Tibial artery (tissue), 4 donors: ENCODE results near the gene POLR2E.

Source experiments
- DNase-seq, 2 donors: peaks; one replicate each; pipeline ENCODE4 v3.0.0-alpha.2; 2019
- H3K27ac ChIP-seq, 2 donors: fragments of 200-600 bp; sonication (generic) in 1 of 2; 1 replicate in 1 of 2; 2 replicates in 1 of 2; pipeline ENCODE4 v1.5.1; 2018 to 2019; ENCODE audit warnings: mild to moderate bottlenecking in 1 of 2
- H3K27me3 ChIP-seq, 2 donors: fragments of 200-600 bp; sonication (generic) in 1 of 2; one replicate each; pipeline versions ENCODE4 v1.5.1 to v1.6.0; 2016 to 2019
- H3K36me3 ChIP-seq, 3 donors: fragments of 200-600 bp; sonication (generic) in 2 of 3; one replicate each; pipeline ENCODE4 v1.5.1; 2016 to 2019; ENCODE audit warnings: mild to moderate bottlenecking in 2 of 3
- H3K4me1 ChIP-seq, 4 donors: fragments of 200-600 bp; sonication (generic) in 2 of 4; 1 replicate in 3 of 4; 2 replicates in 1 of 4; pipeline ENCODE4 v1.5.1; 2016 to 2019
- H3K4me3 ChIP-seq, 2 donors: fragments of 200-600 bp; sonication (generic) in 1 of 2; 1 replicate in 1 of 2; 2 replicates in 1 of 2; pipeline ENCODE4 v1.5.1; 2018 to 2019; ENCODE audit warnings: mild to moderate bottlenecking in 2 of 2
- H3K9me3 ChIP-seq, 3 donors: fragments of 200-600 bp; sonication (generic) in 1 of 3; one replicate each; pipeline ENCODE4 v1.5.1; 2016 to 2019
- CTCF ChIP-seq, 2 experiments: fragments of 200-600 bp in 1 of 2; fragments of 450-650 bp in 1 of 2; IDR thresholded peaks; one replicate each; pipeline ENCODE4 v1.5.1; 2017 to 2019; ENCODE audit warnings: antibody characterized with exemption in 2 of 2, mild to moderate bottlenecking in 1 of 2, moderate library complexity in 1 of 2
- intact Hi-C: fragments of 100-400 bp; cut with DNase I; formaldehyde crosslinking; loops from one replicate; pipeline ENCODE4 v1.15.0; 2023; ENCODE audit warnings: low total_unique reads

POLR2E gene

GRCh38 chr19:1091544-1092175, 3.5 kb downstream of the POLR2E start:
- no peak overlapping the region for H3K4me3 ChIP-seq
- no peak overlapping the region for H3K27ac ChIP-seq
- peaks cover 48 to 71% (median 48%) of the 10 kb centered on the region in 3 donors for H3K36me3 ChIP-seq
- no peaks in the 10 kb centered on the region for H3K27me3 ChIP-seq
- no peak for TF ChIP-seq CTCF (IDR thresholded peaks at IDR 0.05)
- no peaks in the 10 kb centered on the region for H3K9me3 ChIP-seq
- no peak for DNase-seq
- intact Hi-C loops = loop anchor here (5.0 kb wide), 1 partner anchor 49 kb away; the partner anchor contains the start of gene ABCA7
- H3K4me1 ChIP-seq = peaks cover 0 to 33% (median 25%) of the 10 kb centered on the region in 4 donors

GRCh38 chr19:1090731-1091543, 4.2 kb downstream of the POLR2E start:
- intact Hi-C loops = loop anchor here (5.0 kb wide), 1 partner anchor 49 kb away; the partner anchor contains the start of gene ABCA7
- H3K4me1 ChIP-seq = peaks cover 0 to 33% (median 25%) of the 10 kb centered on the region in 4 donors

GRCh38 chr19:1089891-1090290, 5.3 kb downstream of the POLR2E start:
- intact Hi-C loops = loop anchor here (5.0 kb wide), 1 partner anchor 48 kb away; the partner anchor contains the start of gene ABCA7
- TF ChIP-seq CTCF (IDR thresholded peaks at IDR 0.05) = no peak
- H3K4me3 ChIP-seq = no peak overlapping the region
- H3K27ac ChIP-seq = no peak overlapping the region
- H3K9me3 ChIP-seq = no peaks in the 10 kb centered on the region
- H3K4me1 ChIP-seq = peaks cover 0 to 26% (median 20%) of the 10 kb centered on the region in 4 donors
- no peak for DNase-seq
- H3K27me3 ChIP-seq = no peaks in the 10 kb centered on the region
- H3K36me3 ChIP-seq = peaks cover 48 to 74% (median 48%) of the 10 kb centered on the region in 3 donors

More at GRCh38 chr19:1090731-1091543, 4.2 kb downstream of the POLR2E start:
- H3K36me3 ChIP-seq = peaks cover 48 to 74% (median 48%) of the 10 kb centered on the region in 3 donors
- no peak overlapping the region for H3K4me3 ChIP-seq
- no peaks in the 10 kb centered on the region for H3K27me3 ChIP-seq
- DNase-seq = no peak
- H3K9me3 ChIP-seq = no peaks in the 10 kb centered on the region
- TF ChIP-seq CTCF (IDR thresholded peaks at IDR 0.05) = no peak
- H3K27ac ChIP-seq = no peak overlapping the region

GRCh38 chr19:1089126-1089771, 5.9 kb downstream of the POLR2E start:
- peaks cover 0 to 21% (median 15%) of the 10 kb centered on the region in 4 donors for H3K4me1 ChIP-seq
- no peaks in the 10 kb centered on the region for H3K9me3 ChIP-seq
- peaks cover 0 to 6% of the 10 kb centered on the region in 2 donors for H3K27me3 ChIP-seq
- no peak for DNase-seq
- peaks cover 48 to 74% (median 48%) of the 10 kb centered on the region in 3 donors for H3K36me3 ChIP-seq
- no peak overlapping the region for H3K27ac ChIP-seq
- no peak overlapping the region for H3K4me3 ChIP-seq
- no peak for TF ChIP-seq CTCF (IDR thresholded peaks at IDR 0.05)
- intact Hi-C loops = no loop called here

- Histone ChIP-seq H3K9me3 (no peaks in the 10 kb centered on the region), H3K4me3 (no peak overlapping the region), H3K4me1 (peaks cover 0 to 14% (median 8%) of the 10 kb centered on the region in 4 donors), H3K36me3 (peaks cover 46 to 71% (median 48%) of the 10 kb centered on the region in 3 donors), H3K27ac (no peak overlapping the region), H3K27me3 (peaks cover 0 to 8% of the 10 kb centered on the region in 2 donors)
- no peak for TF ChIP-seq CTCF (IDR thresholded peaks at IDR 0.05)
- DNase-seq = no peak
- intact Hi-C loops = no loop called here
Measured at GRCh38 chr19:1088416-1089010, 6.7 kb downstream of the POLR2E start.
